Measurements from ENCODE around the gene LRP8. TPM values are rescaled to one million over a fixed set of nuclear protein-coding genes. Genes with fewer than 3 reads are reported as not detected.

Gene LRP8
- total and polyA plus RNA-seq, 9 of the 15 experiments (the other 6 are each of a cell fraction or from before 2014, with no cell fraction given) = 7.1 to 56.1 (median 31.3) TPM

GRCh38 chr1:53359934-53360276 is 32.0 kb upstream of the LRP8 start:
- FAIRE-seq = no peak
- no peaks in the 10 kb centered on the region for H4K20me1 ChIP-seq (replicated peaks; ENCODE audit: control insufficient read depth, insufficient read depth, low read length)
- ChIA-PET POLR2A (interaction anchor here (0.7 to 1.8 kb wide), 3 partner anchors 13 to 106 kb away, joined by 3 to 4 read pairs (median 3); no protein-coding TSS in a partner anchor), CTCF (ENCODE audit: low intra/inter-chr PET ratio) (no interaction called here)
- ATAC-seq = no peak
- H3K9me3 ChIP-seq (replicated peaks; ENCODE audit: control insufficient read depth, insufficient read depth, low read depth, low read length) = peaks cover 2% of the 10 kb centered on the region; the same call in 1 of the 2 replicates
- H3K4me3 ChIP-seq = no peak overlapping the region
- no peak overlapping the region; the same call in 1 of the 2 replicates for H3K4me2 ChIP-seq (ENCODE audit: insufficient read depth, low read length)
- peaks cover 5 to 14% of the 10 kb centered on the region in 2 experiments; a peak in 3 of 5 replicates for H3K27me3 ChIP-seq (ENCODE audit: control insufficient read depth in 2 of 2, insufficient read depth in 2 of 2, low read length in 2 of 2)
- no peak for DNase-seq (ENCODE audit: extremely low read depth in 1 of 4, low spot score in 3 of 4)
- 3% methylated on average over 2 of the region's 2 CpGs for WGBS (ENCODE audit: insufficient coverage, low coverage, missing lambda C conversion rate)
- no peak overlapping the region for H3K27ac ChIP-seq (ENCODE audit: extremely low read depth, low read depth, low read length)
- H3K4me1 ChIP-seq (replicated peaks in 1 of 2; ENCODE audit: control insufficient read depth in 2 of 2, insufficient read depth in 2 of 2, low read length in 2 of 2) = no peaks in the 10 kb centered on the region; a peak in 2 of 5 replicates
- no peaks in the 10 kb centered on the region for H3K36me3 ChIP-seq (ENCODE audit: control insufficient read depth, insufficient read depth, low read length)
- H2AFZ ChIP-seq (ENCODE audit: low read depth, low read length) = no peak overlapping the region
- no TSS peak for BruUV-seq (replicated peaks)
- intact Hi-C loops (cut with micrococcal nuclease) (no loop called here), in situ Hi-C loops (cut with MboI) (no loop called here)
- H3K9me1 ChIP-seq (ENCODE audit: control insufficient read depth, insufficient read depth, low read length) = no peaks in the 10 kb centered on the region
- H3K9ac ChIP-seq (ENCODE audit: insufficient read depth in 1 of 2, low read depth in 2 of 2, low read length in 2 of 2) = no peak overlapping the region
- no peaks in the 10 kb centered on the region for H3K79me2 ChIP-seq (ENCODE audit: control insufficient read depth, insufficient read depth, low read length)
- no peak for TF ChIP-seq FOXA3 (CRISPR knock-in tag; conservative IDR thresholded peaks at IDR 0.05 in 1 of 2, IDR thresholded peaks at IDR 0.05 in 1 of 2)
- TF ChIP-seq ZBTB34 (CRISPR knock-in tag; IDR thresholded peaks at IDR 0.05) = no peak
- no peak for TF ChIP-seq HMGXB4 (CRISPR knock-in tag; IDR thresholded peaks at IDR 0.05)
- TF ChIP-seq PHF8 (IDR thresholded peaks at IDR 0.05; ENCODE audit: borderline replicate concordance, low read length) = no peak
- TF ChIP-seq JUNB (CRISPR knock-in tag; conservative IDR thresholded peaks at IDR 0.05) = no peak
- peak; percentile 95 for TF ChIP-seq ZFP36 (IDR thresholded peaks at IDR 0.05; ENCODE audit: low read depth, low read length, partially characterized antibody)
- no peak for TF ChIP-seq ARID2 (IDR thresholded peaks at IDR 0.05)
- no peak for TF ChIP-seq CHAMP1 (IDR thresholded peaks at IDR 0.05)
- peak; percentile 78 for TF ChIP-seq CHD4 (IDR thresholded peaks at IDR 0.05; ENCODE audit: insufficient read depth, insufficient replicate concordance, low read depth, low read length, poor library complexity, severe bottlenecking)
- peak; percentile 16 for TF ChIP-seq RBM25 (IDR thresholded peaks at IDR 0.05; ENCODE audit: low read depth, low read length, severe bottlenecking)
- no peak for TF ChIP-seq PHTF2 (CRISPR knock-in tag; IDR thresholded peaks at IDR 0.05)
- TF ChIP-seq SRSF7 (optimal IDR thresholded peaks at IDR 0.05; ENCODE audit: low read depth, low read length) = no peak
- TF ChIP-seq POLR3A (IDR thresholded peaks at IDR 0.05; ENCODE audit: borderline replicate concordance, extremely low read depth, insufficient read depth, insufficient read length) = no peak
- TF ChIP-seq STAT5A (IDR thresholded peaks at IDR 0.05; ENCODE audit: borderline replicate concordance, low read length) = no peak
- TF ChIP-seq DEAF1 (CRISPR knock-in tag; IDR thresholded peaks at IDR 0.05) = no peak

All from K562 (cell line).